GM12865 (cell line): ENCODE data around the gene BTBD6.

ENCODE experiments used
- DNase-seq: peaks from one replicate; pipeline ENCODE4 v3.0.0; 2010; ENCODE audit warnings: low read depth
- H3K4me3 ChIP-seq: 2 replicates; pipeline ENCODE4 v1.5.1; 2011; ENCODE audit warnings: mild to moderate bottlenecking, low read depth, low read length, control low read depth
- CTCF ChIP-seq: IDR thresholded peaks from 2 replicates; pipeline ENCODE4 v1.5.1; 2011; ENCODE audit warnings: low read length, control low read depth, low read depth, inconsistent platforms; ENCODE audit not compliant: insufficient read depth; ENCODE audit errors: missing control alignments

Gene BTBD6

GRCh38 chr14:105247715-105248367 is 492 bp upstream of the BTBD6 start:
- TF ChIP-seq CTCF = no peak
- H3K4me3 ChIP-seq = peak overlapping the region; percentile 68
- DNase-seq = no peak

GRCh38 chr14:105249182-105250007 is 1.1 kb downstream of the BTBD6 start:
- peak overlapping the region; percentile 33 for H3K4me3 ChIP-seq
- no peak for TF ChIP-seq CTCF
- no peak for DNase-seq

GRCh38 chr14:105250008-105250366 is 1.7 kb downstream of the BTBD6 start:
- DNase-seq = no peak
- no peak overlapping the region for H3K4me3 ChIP-seq
- no peak for TF ChIP-seq CTCF

- H3K4me3 ChIP-seq = no peak overlapping the region
- DNase-seq = no peak
- TF ChIP-seq CTCF = no peak
Observed at GRCh38 chr14:105250986-105251385, 2.7 kb downstream of the BTBD6 start.

- no peak overlapping the region for H3K4me3 ChIP-seq
- no peak for TF ChIP-seq CTCF
- no peak for DNase-seq
Observed at GRCh38 chr14:105251920-105252319, 3.6 kb downstream of the BTBD6 start.

- H3K4me3 ChIP-seq = no peak overlapping the region
- TF ChIP-seq CTCF = no peak
- DNase-seq = no peak
Observed at GRCh38 chr14:105252552-105253328, 4.4 kb downstream of the BTBD6 start.
